ENCODE data around the gene SELENOF. TPM values are rescaled to one million over a fixed set of nuclear protein-coding genes. Genes with fewer than 3 reads are reported as not detected.

SELENOF gene
- total and polyA plus RNA-seq, 12 donors, result 54.1 to 394 (median 197) TPM

DNA sequence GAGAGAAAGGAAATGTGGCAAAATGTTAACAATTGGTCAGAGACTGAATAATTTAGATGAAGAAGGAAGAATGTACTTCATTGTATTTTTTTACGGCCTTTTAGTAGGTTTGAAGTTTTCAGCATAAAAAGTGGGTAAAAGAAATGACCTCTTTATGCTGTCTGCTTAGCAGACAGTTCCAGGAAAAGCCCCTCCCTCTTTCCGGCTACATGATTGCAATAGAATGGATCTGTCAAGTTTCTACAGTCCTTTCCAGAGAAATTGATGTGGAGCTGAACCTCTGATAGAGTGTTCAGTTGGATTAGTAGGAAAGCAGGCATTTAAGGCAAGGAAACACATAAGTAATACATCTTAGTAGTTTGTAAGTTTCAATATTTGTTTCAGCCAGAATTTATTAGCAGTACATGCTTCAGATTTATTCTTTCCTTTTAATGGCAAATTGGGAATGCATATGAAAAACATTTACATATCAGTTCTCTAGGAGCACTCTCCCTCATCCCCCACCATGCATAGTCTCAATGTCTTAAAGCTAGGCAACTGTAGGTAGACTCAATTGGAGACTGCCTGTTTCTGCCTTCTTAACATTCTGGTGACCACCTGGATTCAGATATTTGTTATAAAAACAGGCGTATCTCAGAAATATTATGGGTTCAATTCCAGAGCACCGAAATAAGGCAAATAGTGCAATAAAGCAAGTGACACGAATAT is 36.9 kb upstream of the SELENOF start:
- TF ChIP-seq, protein P1, sequence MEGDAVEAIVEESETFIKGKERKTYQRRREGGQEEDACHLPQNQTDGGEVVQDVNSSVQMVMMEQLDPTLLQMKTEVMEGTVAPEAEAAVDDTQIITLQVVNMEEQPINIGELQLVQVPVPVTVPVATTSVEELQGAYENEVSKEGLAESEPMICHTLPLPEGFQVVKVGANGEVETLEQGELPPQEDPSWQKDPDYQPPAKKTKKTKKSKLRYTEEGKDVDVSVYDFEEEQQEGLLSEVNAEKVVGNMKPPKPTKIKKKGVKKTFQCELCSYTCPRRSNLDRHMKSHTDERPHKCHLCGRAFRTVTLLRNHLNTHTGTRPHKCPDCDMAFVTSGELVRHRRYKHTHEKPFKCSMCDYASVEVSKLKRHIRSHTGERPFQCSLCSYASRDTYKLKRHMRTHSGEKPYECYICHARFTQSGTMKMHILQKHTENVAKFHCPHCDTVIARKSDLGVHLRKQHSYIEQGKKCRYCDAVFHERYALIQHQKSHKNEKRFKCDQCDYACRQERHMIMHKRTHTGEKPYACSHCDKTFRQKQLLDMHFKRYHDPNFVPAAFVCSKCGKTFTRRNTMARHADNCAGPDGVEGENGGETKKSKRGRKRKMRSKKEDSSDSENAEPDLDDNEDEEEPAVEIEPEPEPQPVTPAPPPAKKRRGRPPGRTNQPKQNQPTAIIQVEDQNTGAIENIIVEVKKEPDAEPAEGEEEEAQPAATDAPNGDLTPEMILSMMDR (IDR thresholded peaks at IDR 0.05), result no peak
- TF ChIP-seq POLR2A (IDR thresholded peaks at IDR 0.05), result no peak
- Histone ChIP-seq H3K4me1 (replicated peaks in 1 of 2) (peaks cover 8 to 39% of the 10 kb centered on the region in 2 donors), H3K4me3 (no peak overlapping the region), H3K27me3 (no peaks in the 10 kb centered on the region), H3K9me3 (replicated peaks in 1 of 3) (no peaks in the 10 kb centered on the region), H3K36me3 (replicated peaks in 1 of 2) (no peaks in the 10 kb centered on the region), H3K27ac (peak overlapping the region in 1 of 5 donors; percentile 21)
- intact Hi-C loops (cut with DNase I), result no loop called here
- DNase-seq, result no peak
- 53 to 59% (median 58%) methylated on average over 5 of the region's 5 CpGs for WGBS, 4 donors

DNA sequence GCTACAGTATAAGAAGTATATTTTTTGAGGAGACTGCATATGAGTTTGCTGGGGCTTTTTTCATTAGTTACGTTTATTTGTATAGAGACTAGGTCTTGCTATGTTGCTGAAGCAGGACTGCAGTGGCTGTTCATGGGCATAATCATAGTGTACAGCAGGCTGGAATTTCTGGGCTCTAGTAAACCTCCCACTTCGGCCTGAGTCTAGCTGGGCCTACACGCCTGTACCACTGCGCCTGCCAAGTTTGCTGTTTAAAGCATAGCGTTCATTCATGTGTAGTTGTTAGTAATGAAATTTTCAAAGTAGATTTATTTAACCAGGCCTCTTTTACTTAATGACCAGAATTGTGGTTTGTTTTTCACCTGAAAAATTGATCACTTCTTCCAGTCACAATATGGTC is 34.3 kb upstream of the SELENOF start:
- Histone ChIP-seq H3K36me3 (replicated peaks in 1 of 2) (no peaks in the 10 kb centered on the region), H3K27me3 (no peaks in the 10 kb centered on the region), H3K4me1 (replicated peaks in 1 of 2) (peaks cover 8 to 39% of the 10 kb centered on the region in 2 donors), H3K27ac (no peak overlapping the region), H3K9me3 (replicated peaks in 1 of 3) (no peaks in the 10 kb centered on the region), H3K4me3 (no peak overlapping the region)
- TF ChIP-seq, protein P1 (IDR thresholded peaks at IDR 0.05), result no peak
- no peak for TF ChIP-seq POLR2A (IDR thresholded peaks at IDR 0.05)
- intact Hi-C loops (cut with DNase I), result no loop called here
- WGBS, 4 donors, result 89 to 96% (median 91%) methylated on average over 5 of the region's 5 CpGs
- DNase-seq, result no peak

GRCh38 chr1:86942743-86943142 is 28.8 kb upstream of the SELENOF start:
- no peak overlapping the region for H3K4me3 ChIP-seq
- H3K27ac ChIP-seq, result no peak overlapping the region
- peaks cover 5 to 43% of the 10 kb centered on the region in 2 donors for H3K4me1 ChIP-seq (replicated peaks in 1 of 2)
- DNase-seq, result no peak
- no peaks in the 10 kb centered on the region for H3K36me3 ChIP-seq (replicated peaks in 1 of 2)
- no peak for TF ChIP-seq POLR2A (IDR thresholded peaks at IDR 0.05)
- TF ChIP-seq, protein P1 (IDR thresholded peaks at IDR 0.05), result no peak
- H3K27me3 ChIP-seq, result no peaks in the 10 kb centered on the region
- no peaks in the 10 kb centered on the region for H3K9me3 ChIP-seq (replicated peaks in 1 of 3)
- intact Hi-C loops (cut with DNase I), result no loop called here

DNA sequence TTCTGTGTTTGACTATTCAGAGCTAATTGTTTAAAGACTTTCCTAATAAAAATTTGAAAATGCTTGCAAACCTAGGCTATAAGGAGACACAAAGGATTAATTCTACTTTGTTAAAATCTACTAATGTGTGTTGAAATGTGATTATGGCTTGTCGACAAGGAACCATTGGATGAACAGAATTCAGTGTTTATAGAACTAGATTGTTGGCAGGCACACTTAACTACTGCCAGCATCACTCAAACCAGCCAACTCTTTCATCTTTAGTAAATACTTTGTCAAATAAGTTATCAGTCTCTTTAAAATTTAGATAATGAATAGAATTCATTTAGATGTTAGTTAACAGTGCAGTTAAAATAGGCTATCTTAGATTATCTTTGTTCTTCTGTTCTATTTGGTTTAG is 28.1 kb upstream of the SELENOF start:
- no peak for DNase-seq
- intact Hi-C loops (cut with DNase I), result no loop called here

More for the DNA sequence above, 28.1 kb upstream of the SELENOF start:
- peaks cover 5 to 41% of the 10 kb centered on the region in 2 donors for H3K4me1 ChIP-seq (replicated peaks in 1 of 2)
- no peak overlapping the region for H3K4me3 ChIP-seq
- WGBS, 4 donors, result 45 to 63% (median 48%) methylated on average over 1 of the region's 1 CpG
- no peak for TF ChIP-seq POLR2A (IDR thresholded peaks at IDR 0.05)
- TF ChIP-seq, protein P1 (IDR thresholded peaks at IDR 0.05), result no peak
- no peaks in the 10 kb centered on the region for H3K9me3 ChIP-seq (replicated peaks in 1 of 3)
- H3K27ac ChIP-seq, result no peak overlapping the region
- H3K36me3 ChIP-seq (replicated peaks in 1 of 2), result no peaks in the 10 kb centered on the region
- no peaks in the 10 kb centered on the region for H3K27me3 ChIP-seq
